ENCODE results near the gene CLP1. TPM values are rescaled to one million over a fixed set of nuclear protein-coding genes. Genes with fewer than 3 reads are reported as not detected.
"Not testable (repeated sequence)": the region's sequence is repeated elsewhere in the genome, so short reads cannot be mapped to it uniquely, and the experiment has no call there.

Gene CLP1
- total RNA-seq, 3 donors from 2014 or later (not counting 1 experiment from before 2014, with no cell fraction given): 18.5 to 23.1 (median 22.8) TPM

DNA sequence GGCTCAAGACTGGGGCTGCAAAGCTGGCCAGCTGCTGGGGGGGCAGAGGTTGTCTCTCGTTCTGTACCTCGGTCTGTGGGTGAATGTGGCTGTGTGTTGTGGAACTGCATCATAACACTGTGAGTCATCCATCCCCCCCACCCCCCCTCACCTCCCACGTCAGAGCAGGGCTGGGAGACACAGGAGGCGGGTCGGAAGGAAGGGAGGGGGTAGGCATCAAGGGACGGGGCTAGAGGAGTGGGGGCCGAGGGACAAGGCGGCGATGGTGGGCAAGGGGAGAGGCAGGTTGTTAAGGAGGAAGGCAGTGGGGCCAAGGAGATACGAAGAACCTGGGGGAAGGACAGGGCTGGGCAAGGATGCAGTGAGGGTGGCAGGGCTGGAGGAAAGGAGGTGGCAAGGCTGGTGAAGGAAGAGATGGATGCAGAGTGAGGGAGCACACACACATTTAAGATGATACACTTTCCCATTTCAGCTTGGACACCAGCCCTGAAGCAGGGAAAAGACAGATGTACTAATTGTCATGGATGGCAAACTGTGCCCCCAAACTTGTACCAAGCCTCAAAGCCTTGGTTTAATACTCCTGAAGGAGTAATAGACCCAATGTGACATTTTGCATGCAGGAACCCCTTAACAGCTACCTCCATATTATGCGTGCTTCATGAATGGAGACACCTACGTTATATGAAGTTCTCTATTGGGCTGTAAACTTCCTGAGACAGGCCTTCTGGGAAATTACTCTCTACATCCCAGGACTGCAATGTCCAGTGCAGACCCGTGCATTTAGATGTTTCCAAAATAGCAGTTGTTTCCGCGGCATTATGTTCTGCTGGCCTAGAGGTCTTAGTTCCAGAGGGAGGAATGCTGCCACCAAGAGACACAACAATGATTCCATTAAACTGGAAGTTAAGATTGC is 7.5 kb upstream of the CLP1 start, which contains the start of gene YPEL4:
Gene YPEL4, minus strand, starts transcription at position 87 of the 913 bp plus-strand sequence. CDS start 2,805 bp downstream, outside the sequence.
- intact Hi-C loops (cut with micrococcal nuclease): loop anchor here (1.0 kb wide), 1 partner anchor 17 kb away; no protein-coding TSS in a partner anchor

DNA sequence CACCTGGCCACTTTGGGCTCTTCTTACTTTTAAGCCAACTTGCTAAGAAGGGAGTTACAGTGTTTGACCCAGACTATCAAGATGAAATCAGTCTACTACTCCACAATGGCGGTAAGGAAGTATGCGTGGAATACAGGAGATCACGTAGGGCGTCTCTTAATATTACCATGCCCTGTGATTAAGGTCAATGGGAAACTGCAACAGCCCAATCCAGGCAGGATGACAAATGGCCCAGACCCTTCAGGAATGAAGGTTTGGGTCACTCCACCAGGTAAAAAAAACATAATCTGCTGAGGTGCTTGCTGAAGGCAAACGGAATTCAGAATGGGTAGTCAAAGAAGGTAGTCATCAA is 6.8 kb upstream of the CLP1 start:
- H3K9me3 Mint-ChIP-seq: no peaks in the 10 kb centered on the region
- WGBS (ENCODE audit: insufficient coverage): 97% methylated on average over 5 of the region's 5 CpGs

More for the DNA sequence above, 7.5 kb upstream of the CLP1 start, which contains the start of gene YPEL4:
- Mint-ChIP-seq H3K27ac (peak within 1 kb of the TSS; percentile 78 to 87), H3K27me3 (ENCODE audit: low read depth in 2 of 2) (peaks cover 30 to 36% of the 10 kb centered on the region in 2 donors), H3K9me3 (no peaks in the 10 kb centered on the region), H3K4me3 (peak within 1 kb of the TSS; percentile 86), H3K36me3 (no peaks in the 10 kb centered on the region), H3K4me1 (peaks cover 35 to 47% of the 10 kb centered on the region in 2 donors)
- peak; percentile 83 to 91 (median 86) for ATAC-seq
- no peak within 1 kb of the TSS for H3K27ac ChIP-seq (ENCODE audit: low read length)
- peaks cover 36% of the 10 kb centered on the region for H3K4me1 ChIP-seq (ENCODE audit: control insufficient read depth, insufficient read depth, low read length)
- 31% methylated on average over 12 of the region's 15 CpGs for WGBS (ENCODE audit: insufficient coverage)
- peak; percentile 64 to 91 for DNase-seq
- no peaks in the 10 kb centered on the region for H3K36me3 ChIP-seq (ENCODE audit: control insufficient read depth, insufficient read depth, low read length)
- TF ChIP-seq, protein P1, sequence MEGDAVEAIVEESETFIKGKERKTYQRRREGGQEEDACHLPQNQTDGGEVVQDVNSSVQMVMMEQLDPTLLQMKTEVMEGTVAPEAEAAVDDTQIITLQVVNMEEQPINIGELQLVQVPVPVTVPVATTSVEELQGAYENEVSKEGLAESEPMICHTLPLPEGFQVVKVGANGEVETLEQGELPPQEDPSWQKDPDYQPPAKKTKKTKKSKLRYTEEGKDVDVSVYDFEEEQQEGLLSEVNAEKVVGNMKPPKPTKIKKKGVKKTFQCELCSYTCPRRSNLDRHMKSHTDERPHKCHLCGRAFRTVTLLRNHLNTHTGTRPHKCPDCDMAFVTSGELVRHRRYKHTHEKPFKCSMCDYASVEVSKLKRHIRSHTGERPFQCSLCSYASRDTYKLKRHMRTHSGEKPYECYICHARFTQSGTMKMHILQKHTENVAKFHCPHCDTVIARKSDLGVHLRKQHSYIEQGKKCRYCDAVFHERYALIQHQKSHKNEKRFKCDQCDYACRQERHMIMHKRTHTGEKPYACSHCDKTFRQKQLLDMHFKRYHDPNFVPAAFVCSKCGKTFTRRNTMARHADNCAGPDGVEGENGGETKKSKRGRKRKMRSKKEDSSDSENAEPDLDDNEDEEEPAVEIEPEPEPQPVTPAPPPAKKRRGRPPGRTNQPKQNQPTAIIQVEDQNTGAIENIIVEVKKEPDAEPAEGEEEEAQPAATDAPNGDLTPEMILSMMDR (IDR thresholded peaks at IDR 0.05): no peak
- peaks cover 35% of the 10 kb centered on the region for H3K27me3 ChIP-seq (ENCODE audit: control insufficient read depth, insufficient read depth, low read length)
- peak within 1 kb of the TSS; percentile 21 for H3K4me3 ChIP-seq (ENCODE audit: low read length)
- H3K9me3 ChIP-seq (ENCODE audit: control insufficient read depth, insufficient read depth, low read length): no peaks in the 10 kb centered on the region

DNA sequence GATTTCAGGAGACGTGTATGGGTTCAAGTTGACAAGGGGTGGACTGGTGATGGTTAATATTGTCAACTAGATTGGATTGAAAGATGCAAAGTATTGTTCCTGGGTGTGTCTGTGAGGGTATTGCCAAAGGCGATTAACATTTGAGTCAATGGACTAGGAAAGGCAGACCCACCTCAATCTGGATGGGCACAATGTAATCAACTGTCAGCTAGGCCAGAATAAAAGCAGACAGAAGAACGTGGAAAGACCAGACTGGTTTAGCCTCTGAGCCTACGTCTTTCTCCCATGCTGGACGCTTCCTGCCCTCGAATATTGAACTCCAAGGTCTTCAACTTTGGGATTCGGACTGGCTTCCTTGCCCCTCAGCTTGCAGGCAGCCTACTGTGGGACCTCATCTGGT is 6.2 kb upstream of the CLP1 start:
- TF ChIP-seq, protein P1 (IDR thresholded peaks at IDR 0.05): no peak
- Mint-ChIP-seq H3K4me1 (peaks cover 30 to 41% of the 10 kb centered on the region in 2 donors), H3K36me3 (no peaks in the 10 kb centered on the region), H3K27me3 (ENCODE audit: low read depth in 2 of 2) (peaks cover 19 to 31% of the 10 kb centered on the region in 2 donors), H3K27ac (peak overlapping the region in 1 of 2 donors; percentile 87), H3K4me3 (peak overlapping the region; percentile 13), H3K9me3 (no peaks in the 10 kb centered on the region)
- no peaks in the 10 kb centered on the region for H3K9me3 ChIP-seq (ENCODE audit: control insufficient read depth, insufficient read depth, low read length)
- H3K27me3 ChIP-seq (ENCODE audit: control insufficient read depth, insufficient read depth, low read length): peaks cover 26% of the 10 kb centered on the region
- peaks cover 30% of the 10 kb centered on the region for H3K4me1 ChIP-seq (ENCODE audit: control insufficient read depth, insufficient read depth, low read length)
- no peak overlapping the region for H3K27ac ChIP-seq (ENCODE audit: low read length)
- intact Hi-C loops (cut with micrococcal nuclease): no loop called here
- ATAC-seq (no peak), DNase-seq (no peak)
- H3K4me3 ChIP-seq (ENCODE audit: low read length): no peak overlapping the region
- 95% methylated on average over 7 of the region's 7 CpGs for WGBS (ENCODE audit: insufficient coverage)
- no peaks in the 10 kb centered on the region for H3K36me3 ChIP-seq (ENCODE audit: control insufficient read depth, insufficient read depth, low read length)

More for the DNA sequence above, 6.8 kb upstream of the CLP1 start:
- Histone ChIP-seq H3K9me3 (ENCODE audit: control insufficient read depth, insufficient read depth, low read length) (no peaks in the 10 kb centered on the region), H3K4me1 (ENCODE audit: control insufficient read depth, insufficient read depth, low read length) (peaks cover 36% of the 10 kb centered on the region), H3K27ac (ENCODE audit: low read length) (no peak overlapping the region), H3K4me3 (ENCODE audit: low read length) (no peak overlapping the region), H3K36me3 (ENCODE audit: control insufficient read depth, insufficient read depth, low read length) (no peaks in the 10 kb centered on the region), H3K27me3 (ENCODE audit: control insufficient read depth, insufficient read depth, low read length) (peaks cover 33% of the 10 kb centered on the region)
- H3K4me1 Mint-ChIP-seq: peaks cover 35 to 47% of the 10 kb centered on the region in 2 donors
- DNase-seq (no peak), ATAC-seq (no peak)
- TF ChIP-seq, protein P1 (IDR thresholded peaks at IDR 0.05): no peak
- no peak overlapping the region for H3K4me3 Mint-ChIP-seq
- intact Hi-C loops (cut with micrococcal nuclease): no loop called here
- peak overlapping the region; percentile 78 to 87 for H3K27ac Mint-ChIP-seq
- H3K27me3 Mint-ChIP-seq (ENCODE audit: low read depth in 2 of 2): peaks cover 26 to 36% of the 10 kb centered on the region in 2 donors
- H3K36me3 Mint-ChIP-seq: no peaks in the 10 kb centered on the region

DNA sequence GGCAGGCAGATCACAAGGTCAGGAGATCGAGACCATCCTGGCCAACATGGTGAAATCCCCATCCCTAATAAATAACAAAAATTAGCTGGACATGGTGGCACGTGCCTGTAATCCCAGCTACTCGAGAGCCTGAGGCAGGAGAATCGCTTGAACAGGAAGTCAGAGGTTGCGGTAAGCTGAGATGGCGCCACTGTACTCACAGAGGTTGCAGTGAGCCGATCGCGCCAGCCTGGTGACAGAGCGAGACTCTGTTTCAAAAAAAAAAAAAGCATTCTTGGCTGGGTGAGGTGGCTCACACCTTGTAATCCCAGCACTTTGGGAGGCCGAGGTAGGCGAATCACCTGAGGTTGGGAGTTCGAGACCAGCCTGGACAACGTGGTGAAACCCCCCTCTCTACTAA is 5.3 kb upstream of the CLP1 start:
- H3K9me3 Mint-ChIP-seq; H3K36me3 Mint-ChIP-seq; intact Hi-C loops (cut with micrococcal nuclease); H3K9me3 ChIP-seq (ENCODE audit: control insufficient read depth, insufficient read depth, low read length); H3K27ac ChIP-seq (ENCODE audit: low read length); H3K36me3 ChIP-seq (ENCODE audit: control insufficient read depth, insufficient read depth, low read length): not testable (repeated sequence)
- ATAC-seq (peak in 1 of 3 donors; percentile 34), DNase-seq (peak in 1 of 2 donors; percentile 63)
- H3K4me3 ChIP-seq (ENCODE audit: low read length): peak overlapping the region; percentile 7
- WGBS (ENCODE audit: insufficient coverage): 67% methylated on average over 14 of the region's 14 CpGs
- Mint-ChIP-seq H3K27me3 (ENCODE audit: low read depth in 2 of 2) (peaks cover 10 to 22% of the 10 kb centered on the region in 2 donors), H3K4me1 (peaks cover 33 to 41% of the 10 kb centered on the region in 2 donors), H3K27ac (peak overlapping the region; percentile 3 to 72), H3K4me3 (peak overlapping the region; percentile 73)
- H3K27me3 ChIP-seq (ENCODE audit: control insufficient read depth, insufficient read depth, low read length): peaks cover 17% of the 10 kb centered on the region
- H3K4me1 ChIP-seq (ENCODE audit: control insufficient read depth, insufficient read depth, low read length): peaks cover 27% of the 10 kb centered on the region
